ENCODE results near the gene SSPN. TPM values are rescaled to one million over a fixed set of nuclear protein-coding genes. Genes with fewer than 3 reads are reported as not detected.

Gene SSPN
- total and polyA plus RNA-seq, 2 experiments from 2014 or later, result 1.1 to 2.3 TPM

DNA sequence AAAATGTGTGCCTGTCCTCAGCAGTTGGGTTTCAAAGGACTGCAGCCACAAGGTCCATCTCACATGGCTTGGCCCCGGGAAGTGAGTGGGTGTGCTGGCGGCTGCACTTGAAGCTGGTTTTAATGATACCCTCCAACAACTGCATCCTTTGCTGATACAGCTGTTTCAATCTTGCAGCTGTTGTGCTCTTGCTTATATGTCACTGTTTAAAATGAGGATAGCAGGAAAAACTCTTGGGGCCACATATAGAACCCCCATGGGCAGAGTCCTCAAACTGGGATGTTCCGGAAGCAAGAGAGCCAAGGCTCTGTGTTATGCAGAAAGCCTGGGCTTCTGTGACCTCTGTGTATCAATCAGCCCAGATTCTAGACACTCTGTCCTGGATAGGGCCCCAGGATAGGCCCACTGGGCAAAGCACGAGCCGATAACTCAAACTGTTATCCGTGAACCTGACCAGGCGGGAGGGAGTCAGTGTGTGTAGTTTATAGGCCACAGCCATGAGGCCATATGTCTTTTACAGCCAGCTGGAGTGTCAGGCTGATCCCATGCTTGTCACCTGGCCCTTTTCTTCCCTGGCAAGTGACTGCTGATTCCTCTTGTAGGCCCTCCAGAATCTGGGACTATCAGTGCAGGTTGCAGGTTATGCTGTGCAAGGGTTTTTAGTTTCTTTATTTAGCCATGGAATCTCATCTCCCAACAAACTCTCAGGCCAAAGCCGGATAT is 74.3 kb downstream of the SSPN start:
- H4K20me1 ChIP-seq (replicated peaks; ENCODE audit: insufficient read depth), result no peaks in the 10 kb centered on the region
- DNase-seq (ENCODE audit: low spot score) (no peak), ATAC-seq (no peak)
- no peak overlapping the region for H3K4me3 ChIP-seq
- H2AFZ ChIP-seq, result no peak overlapping the region
- H3K9me2 ChIP-seq (ENCODE audit: insufficient read depth), result peaks cover 16% of the 10 kb centered on the region; the same call in 1 of the 2 replicates
- H3K4me1 Mint-ChIP-seq, result peaks cover 13% of the 10 kb centered on the region
- H3K4me2 ChIP-seq, result no peak overlapping the region
- H3K4me1 ChIP-seq (ENCODE audit: insufficient read depth), result no peaks in the 10 kb centered on the region
- no peaks in the 10 kb centered on the region for H3F3A ChIP-seq (replicated peaks; ENCODE audit: low read depth)
- no peaks in the 10 kb centered on the region for H3K36me3 ChIP-seq (ENCODE audit: insufficient read depth)
- no peak for TF ChIP-seq STAT1 (IDR thresholded peaks at IDR 0.05; ENCODE audit: unreplicated experiment)
- no peak for TF ChIP-seq EZH2 (IDR thresholded peaks at IDR 0.05; ENCODE audit: low read depth, unreplicated experiment)
- no peak for TF ChIP-seq ZNF462 (CRISPR knock-in tag; IDR thresholded peaks at IDR 0.05)
- TF ChIP-seq CREB1 (CRISPR knock-in tag; IDR thresholded peaks at IDR 0.05; ENCODE audit: low read depth), result no peak
- TF ChIP-seq, protein P1, sequence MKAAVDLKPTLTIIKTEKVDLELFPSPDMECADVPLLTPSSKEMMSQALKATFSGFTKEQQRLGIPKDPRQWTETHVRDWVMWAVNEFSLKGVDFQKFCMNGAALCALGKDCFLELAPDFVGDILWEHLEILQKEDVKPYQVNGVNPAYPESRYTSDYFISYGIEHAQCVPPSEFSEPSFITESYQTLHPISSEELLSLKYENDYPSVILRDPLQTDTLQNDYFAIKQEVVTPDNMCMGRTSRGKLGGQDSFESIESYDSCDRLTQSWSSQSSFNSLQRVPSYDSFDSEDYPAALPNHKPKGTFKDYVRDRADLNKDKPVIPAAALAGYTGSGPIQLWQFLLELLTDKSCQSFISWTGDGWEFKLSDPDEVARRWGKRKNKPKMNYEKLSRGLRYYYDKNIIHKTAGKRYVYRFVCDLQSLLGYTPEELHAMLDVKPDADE (IDR thresholded peaks at IDR 0.05), result no peak
- H3K9me3 Mint-ChIP-seq, result no peaks in the 10 kb centered on the region; the same call in 2 of the 3 replicates
- no peaks in the 10 kb centered on the region for H3K79me2 ChIP-seq (replicated peaks; ENCODE audit: insufficient read depth)
- no peak overlapping the region for H3K4me3 Mint-ChIP-seq
- H3K27ac Mint-ChIP-seq, result no peak overlapping the region
- H3K27me3 ChIP-seq (ENCODE audit: insufficient read depth), result no peaks in the 10 kb centered on the region
- no peaks in the 10 kb centered on the region for H3K36me3 Mint-ChIP-seq (ENCODE audit: low read depth)
- H3K27ac ChIP-seq (ENCODE audit: low read depth), result no peak overlapping the region
- peaks cover 4% of the 10 kb centered on the region for H3K27me3 Mint-ChIP-seq (ENCODE audit: insufficient read depth, low read depth, poor library complexity)
